Measurements from ENCODE around the gene HOXB1.

GRCh38 chr17:48502312-48502711 is 28.5 kb downstream of the HOXB1 start:
- no peak for TF ChIP-seq CTCF (conservative IDR thresholded peaks at IDR 0.05)
- TF ChIP-seq EZH2 (IDR thresholded peaks at IDR 0.05; ENCODE audit: low read depth), result no peak

Measured in PC-9 (cell line).